PC-3 (cell line): Measurements from ENCODE around the gene LRBA. TPM values are rescaled to one million over a fixed set of nuclear protein-coding genes. Genes with fewer than 3 reads are reported as not detected.

Experiments used
- ATAC-seq: fragments of 200-7000 bp; cut with Tn5 transposase; 2 replicates; pipeline ENCODE4 v1.9.1; 2020; ENCODE audit warnings: mild to moderate bottlenecking, moderate library complexity
- BruUV-seq: library from RNA; stranded (reverse); fragments of 400-500 nt; replicated peaks from 2 replicates; lab custom pipeline; 2021; lab: Mats Ljungman, UMichigan
- CTCF ChIA-PET: fragments of 300-600 bp; sonication (Branson Sonifier 250); formaldehyde crosslinking; loops from one replicate; lab custom pipeline; 2022; ENCODE audit warnings: antibody characterized with exemption; lab: Charles Lee
- POLR2A ChIA-PET: fragments of 300-600 bp; sonication (Branson Sonifier 250); formaldehyde crosslinking; loops from one replicate; lab custom pipeline; 2022; ENCODE audit warnings: antibody characterized with exemption; ENCODE audit not compliant: unreplicated experiment; lab: Charles Lee
- DNase-seq: peaks from one replicate; pipeline ENCODE4 v3.0.0-alpha.2; 2015
- H2AFZ ChIP-seq: fragments of 300-600 bp; sonication (generic); 2 replicates; pipeline ENCODE4 v1.6.0; 2016; ENCODE audit warnings: antibody characterized with exemption, low read length
- H3F3A ChIP-seq: fragments of 300-600 bp; sonication (generic); one replicate; pipeline ENCODE4 v1.6.0; 2017; ENCODE audit warnings: antibody characterized with exemption, low read length, control low read depth, mild to moderate bottlenecking; ENCODE audit not compliant: unreplicated experiment
- H3K27ac ChIP-seq: fragments of 300-600 bp; sonication (generic); 2 replicates; pipeline ENCODE4 v1.5.1; 2016; ENCODE audit warnings: mild to moderate bottlenecking, low read length
- H3K27me3 ChIP-seq: fragments of 300-600 bp; sonication (generic); 2 replicates; pipeline ENCODE4 v1.6.1; 2016; ENCODE audit warnings: low read length, mixed read lengths
- H3K36me3 ChIP-seq: fragments of 300-600 bp; sonication (generic); 2 replicates; pipeline ENCODE4 v1.6.1; 2016; ENCODE audit warnings: low read depth, mixed run types, low read length, mixed read lengths
- H3K4me1 ChIP-seq: fragments of 300-600 bp; sonication (generic); 2 replicates; pipeline ENCODE4 v1.5.1; 2016; ENCODE audit warnings: low read length; ENCODE audit not compliant: insufficient read depth
- H3K4me2 ChIP-seq: fragments of 300-600 bp; sonication (generic); 2 replicates; pipeline ENCODE4 v1.6.0; 2016; ENCODE audit warnings: low read length
- H3K4me3 ChIP-seq: fragments of 300-600 bp; sonication (generic); 2 replicates; pipeline ENCODE4 v1.5.1; 2016; ENCODE audit warnings: mild to moderate bottlenecking, low read length, mixed read lengths
- H3K79me2 ChIP-seq: fragments of 300-600 bp; sonication (generic); 2 replicates; pipeline ENCODE4 v1.6.1; 2017; ENCODE audit warnings: low read length, mixed read lengths
- H3K9ac ChIP-seq: fragments of 300-600 bp; sonication (generic); 2 replicates; pipeline ENCODE4 v1.6.0; 2016; ENCODE audit warnings: mild to moderate bottlenecking, low read length
- H3K9me2 ChIP-seq: fragments of 300-600 bp; sonication (generic); replicated peaks from 2 replicates; pipeline ENCODE4 v1.6.1; 2016; ENCODE audit warnings: mixed run types, low read length, mixed read lengths
- H3K9me3 ChIP-seq: fragments of 300-600 bp; sonication (generic); 2 replicates; pipeline ENCODE4 v1.6.1; 2016; ENCODE audit warnings: low read length, mixed read lengths
- H4K20me1 ChIP-seq: fragments of 300-600 bp; sonication (generic); 2 replicates; pipeline ENCODE4 v1.6.1; 2016; ENCODE audit warnings: low read length, mixed read lengths
- EZH2 ChIP-seq: fragments of 300-600 bp; sonication (generic); IDR thresholded peaks from one replicate; pipeline ENCODE4 v1.6.1; 2017; ENCODE audit warnings: antibody characterized with exemption, mild to moderate bottlenecking, low read length; ENCODE audit not compliant: unreplicated experiment
- EZH2phosphoT487 ChIP-seq: fragments of 300-600 bp; sonication (generic); IDR thresholded peaks from 2 replicates; pipeline ENCODE4 v1.6.1; 2018; ENCODE audit warnings: mild to moderate bottlenecking, antibody characterized with exemption, low read length, borderline replicate concordance
- intact Hi-C: fragments of 100-400 bp; cut with micrococcal nuclease; formaldehyde crosslinking; loops from 2 replicates; pipeline ENCODE4 v1.9.0; 2023
- total RNA-seq: library from RNA; depleted of rRNA; stranded (reverse); fragments of >200 nt; gene quantifications from 2 replicates; pipeline ENCODE4 v1.2.3, GENCODE V29; 2014
- TF ChIP-seq, protein P1 (sequence below): fragments of 300-600 bp; sonication (generic); conservative IDR thresholded peaks from 2 replicates; pipeline ENCODE4 v1.5.1; 2017; ENCODE audit warnings: antibody characterized with exemption, low read depth, mild to moderate bottlenecking, low read length

Gene LRBA
- total RNA-seq, 1 experiment from 2014 or later = 40.8 TPM

DNA sequence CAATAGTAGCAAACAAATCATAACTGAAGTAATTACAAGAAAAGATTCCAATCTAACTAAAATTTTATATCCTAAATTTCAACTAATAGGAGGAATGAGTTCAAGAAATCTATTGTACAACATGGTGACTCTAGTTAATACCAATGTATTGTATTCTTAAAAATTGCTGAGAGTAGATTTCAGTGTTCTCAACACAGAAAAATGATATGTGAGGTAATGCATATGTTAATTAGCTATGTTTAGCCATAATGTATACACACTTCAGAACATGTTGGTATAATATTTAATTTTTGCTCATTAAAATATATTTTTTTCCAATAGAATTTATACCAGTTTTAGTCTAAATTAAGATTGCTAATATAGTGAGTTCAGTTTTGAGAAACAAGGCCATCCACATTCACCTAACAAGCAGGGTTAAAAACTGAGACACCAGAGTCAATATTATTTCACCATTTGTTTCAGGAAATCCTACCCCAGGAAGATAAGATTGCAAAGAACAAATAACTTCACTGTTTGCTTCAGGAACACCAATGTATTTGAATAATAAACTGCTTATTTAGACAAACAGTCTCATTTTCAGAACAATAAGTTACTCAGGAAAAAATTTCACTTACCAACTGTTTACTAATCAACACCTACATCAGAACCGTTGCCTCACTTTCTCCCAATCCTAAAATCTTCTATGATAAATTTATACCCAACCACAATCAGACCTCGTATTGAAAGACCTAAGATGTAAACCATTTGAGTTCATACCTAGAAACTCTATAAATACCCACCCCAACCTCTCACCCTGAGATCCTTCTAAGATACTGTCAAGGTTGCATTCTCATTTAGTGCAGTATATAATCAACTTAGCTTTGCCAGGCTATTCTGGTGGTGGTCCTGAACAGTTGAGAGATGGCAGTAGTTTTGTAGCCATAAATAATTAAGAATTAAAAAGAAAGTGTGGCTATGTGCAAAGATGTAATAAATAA, 300.3 kb downstream of the LRBA start:
- no peaks in the 10 kb centered on the region for H4K20me1 ChIP-seq
- no peak overlapping the region for H3K9ac ChIP-seq
- H3K4me3 ChIP-seq = no peak overlapping the region
- H3K9me3 ChIP-seq = no peaks in the 10 kb centered on the region
- H3K36me3 ChIP-seq = no peaks in the 10 kb centered on the region
- intact Hi-C loops = no loop called here
- no peak overlapping the region for H3K27ac ChIP-seq
- ChIA-PET CTCF (no interaction called here), POLR2A (no interaction called here)
- no peaks in the 10 kb centered on the region for H3K4me1 ChIP-seq
- H3K4me2 ChIP-seq = no peak overlapping the region
- no peak overlapping the region for H2AFZ ChIP-seq
- no peaks in the 10 kb centered on the region for H3K27me3 ChIP-seq
- TF ChIP-seq EZH2 = no peak
- TF ChIP-seq, protein P1, sequence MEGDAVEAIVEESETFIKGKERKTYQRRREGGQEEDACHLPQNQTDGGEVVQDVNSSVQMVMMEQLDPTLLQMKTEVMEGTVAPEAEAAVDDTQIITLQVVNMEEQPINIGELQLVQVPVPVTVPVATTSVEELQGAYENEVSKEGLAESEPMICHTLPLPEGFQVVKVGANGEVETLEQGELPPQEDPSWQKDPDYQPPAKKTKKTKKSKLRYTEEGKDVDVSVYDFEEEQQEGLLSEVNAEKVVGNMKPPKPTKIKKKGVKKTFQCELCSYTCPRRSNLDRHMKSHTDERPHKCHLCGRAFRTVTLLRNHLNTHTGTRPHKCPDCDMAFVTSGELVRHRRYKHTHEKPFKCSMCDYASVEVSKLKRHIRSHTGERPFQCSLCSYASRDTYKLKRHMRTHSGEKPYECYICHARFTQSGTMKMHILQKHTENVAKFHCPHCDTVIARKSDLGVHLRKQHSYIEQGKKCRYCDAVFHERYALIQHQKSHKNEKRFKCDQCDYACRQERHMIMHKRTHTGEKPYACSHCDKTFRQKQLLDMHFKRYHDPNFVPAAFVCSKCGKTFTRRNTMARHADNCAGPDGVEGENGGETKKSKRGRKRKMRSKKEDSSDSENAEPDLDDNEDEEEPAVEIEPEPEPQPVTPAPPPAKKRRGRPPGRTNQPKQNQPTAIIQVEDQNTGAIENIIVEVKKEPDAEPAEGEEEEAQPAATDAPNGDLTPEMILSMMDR = no peak
- no peak for TF ChIP-seq EZH2phosphoT487
- ATAC-seq = no peak; the same call in 1 of the 2 replicates
- no TSS peak for BruUV-seq
- H3F3A ChIP-seq = no peaks in the 10 kb centered on the region
- no peaks in the 10 kb centered on the region for H3K79me2 ChIP-seq
- no peaks in the 10 kb centered on the region for H3K9me2 ChIP-seq
- DNase-seq = no peak

DNA sequence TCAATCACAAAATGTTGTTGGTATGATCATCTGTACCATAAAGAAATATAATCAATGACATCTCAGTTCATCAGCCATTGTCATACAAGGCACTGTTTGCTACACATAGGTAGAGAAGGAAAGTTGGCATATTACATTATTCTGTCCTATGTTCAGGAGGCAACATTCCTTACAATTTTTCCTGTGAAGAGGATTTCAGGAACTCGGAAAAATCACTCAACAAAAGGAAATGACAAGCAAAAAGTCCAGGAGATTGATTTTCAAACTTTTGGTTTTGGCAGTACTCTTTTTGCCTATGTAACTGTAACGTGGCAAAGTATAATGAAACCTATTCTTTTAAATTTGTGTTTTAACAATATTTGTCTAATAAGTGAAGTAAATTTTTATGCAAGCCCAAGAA, 301.8 kb downstream of the LRBA start:
- intact Hi-C loops = no loop called here
- Histone ChIP-seq H4K20me1 (no peaks in the 10 kb centered on the region), H3K4me3 (no peak overlapping the region), H3K9ac (no peak overlapping the region), H3K27ac (no peak overlapping the region), H2AFZ (no peak overlapping the region), H3K27me3 (no peaks in the 10 kb centered on the region), H3K9me3 (no peaks in the 10 kb centered on the region), H3F3A (no peaks in the 10 kb centered on the region), H3K4me2 (no peak overlapping the region), H3K36me3 (no peaks in the 10 kb centered on the region), H3K4me1 (no peaks in the 10 kb centered on the region), H3K79me2 (no peaks in the 10 kb centered on the region), H3K9me2 (no peaks in the 10 kb centered on the region)
- DNase-seq = no peak
- ChIA-PET CTCF (no interaction called here), POLR2A (no interaction called here)
- ATAC-seq = no peak
- no TSS peak for BruUV-seq
- TF ChIP-seq EZH2phosphoT487 = no peak
- no peak for TF ChIP-seq EZH2
- TF ChIP-seq, protein P1 = no peak

GRCh38 chr4:150710770-150711375, 304.2 kb downstream of the LRBA start:
- Histone ChIP-seq H3K36me3 (no peaks in the 10 kb centered on the region), H3K9ac (no peak overlapping the region), H3K4me2 (no peak overlapping the region), H3K9me2 (no peaks in the 10 kb centered on the region), H3K4me1 (no peaks in the 10 kb centered on the region), H3K9me3 (no peaks in the 10 kb centered on the region), H3K79me2 (no peaks in the 10 kb centered on the region), H3F3A (no peaks in the 10 kb centered on the region), H3K4me3 (no peak overlapping the region), H2AFZ (no peak overlapping the region), H3K27me3 (no peaks in the 10 kb centered on the region), H3K27ac (no peak overlapping the region), H4K20me1 (no peaks in the 10 kb centered on the region)
- TF ChIP-seq, protein P1 = no peak
- TF ChIP-seq EZH2 (no peak), EZH2phosphoT487 (no peak)
- ChIA-PET CTCF (no interaction called here), POLR2A (no interaction called here)
- DNase-seq (no peak), ATAC-seq (no peak)
- intact Hi-C loops = no loop called here
- BruUV-seq = no TSS peak
